ENCODE data around the gene MYBBP1A.

- TF ChIP-seq, protein P1, sequence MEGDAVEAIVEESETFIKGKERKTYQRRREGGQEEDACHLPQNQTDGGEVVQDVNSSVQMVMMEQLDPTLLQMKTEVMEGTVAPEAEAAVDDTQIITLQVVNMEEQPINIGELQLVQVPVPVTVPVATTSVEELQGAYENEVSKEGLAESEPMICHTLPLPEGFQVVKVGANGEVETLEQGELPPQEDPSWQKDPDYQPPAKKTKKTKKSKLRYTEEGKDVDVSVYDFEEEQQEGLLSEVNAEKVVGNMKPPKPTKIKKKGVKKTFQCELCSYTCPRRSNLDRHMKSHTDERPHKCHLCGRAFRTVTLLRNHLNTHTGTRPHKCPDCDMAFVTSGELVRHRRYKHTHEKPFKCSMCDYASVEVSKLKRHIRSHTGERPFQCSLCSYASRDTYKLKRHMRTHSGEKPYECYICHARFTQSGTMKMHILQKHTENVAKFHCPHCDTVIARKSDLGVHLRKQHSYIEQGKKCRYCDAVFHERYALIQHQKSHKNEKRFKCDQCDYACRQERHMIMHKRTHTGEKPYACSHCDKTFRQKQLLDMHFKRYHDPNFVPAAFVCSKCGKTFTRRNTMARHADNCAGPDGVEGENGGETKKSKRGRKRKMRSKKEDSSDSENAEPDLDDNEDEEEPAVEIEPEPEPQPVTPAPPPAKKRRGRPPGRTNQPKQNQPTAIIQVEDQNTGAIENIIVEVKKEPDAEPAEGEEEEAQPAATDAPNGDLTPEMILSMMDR (IDR thresholded peaks at IDR 0.05): no peak
- TF ChIP-seq POLR2AphosphoS5 (IDR thresholded peaks at IDR 0.05; ENCODE audit: insufficient read depth in 1 of 2, low read depth in 1 of 2): no peak
Observed at GRCh38 chr17:4579678-4580077, 24.5 kb upstream of the MYBBP1A start.
